Activated T-cell treated with anti-CD3 and anti-CD28 coated beads, Interleukin-2, amount 50 U/mL, for 72 hours (primary cell): ENCODE measurements around the gene METTL26. TPM values are rescaled to one million over a fixed set of nuclear protein-coding genes. Genes with fewer than 3 reads are reported as not detected.
"Not testable (repeated sequence)": the region's sequence is repeated elsewhere in the genome, so short reads cannot be mapped to it uniquely, and the experiment has no call there.

Source experiments
- ATAC-seq, 2 donors: fragments of 150-1000 bp; cut with Tn5 transposase; replicated peaks in 1 of 2; 2 replicates each; pipeline ENCODE4 v1.10.0; 2021; ENCODE audit warnings: moderate library complexity in 2 of 2, mild to moderate bottlenecking in 1 of 2
- DNase-seq, 2 donors: peaks; one replicate each; pipeline ENCODE4 v3.0.0; 2021 to 2022; ENCODE audit warnings: mixed read lengths in 1 of 2
- H3K27ac Mint-ChIP-seq: one replicate; pipeline ENCODE4 v1.8.0; 2022; ENCODE audit warnings: mild to moderate bottlenecking, moderate library complexity, mixed read lengths
- H3K27me3 Mint-ChIP-seq: one replicate; pipeline ENCODE4 v1.8.0; 2022; ENCODE audit warnings: low read depth, mixed read lengths
- H3K36me3 Mint-ChIP-seq, 2 donors: one replicate each; pipeline ENCODE4 v1.8.0; 2022; ENCODE audit warnings: mixed read lengths in 2 of 2, mild to moderate bottlenecking in 1 of 2; ENCODE audit not compliant: insufficient read depth in 2 of 2
- H3K4me1 Mint-ChIP-seq: one replicate; pipeline ENCODE4 v1.8.0; 2022; ENCODE audit warnings: low read depth, mixed read lengths
- H3K4me3 Mint-ChIP-seq, 2 donors: one replicate each; pipeline ENCODE4 v1.8.0; 2022; ENCODE audit warnings: mild to moderate bottlenecking in 2 of 2, mixed read lengths in 2 of 2, moderate library complexity in 2 of 2
- H3K9me3 Mint-ChIP-seq, 2 donors: one replicate each; pipeline ENCODE4 v1.8.0; 2022; ENCODE audit warnings: mixed read lengths in 2 of 2
- total RNA-seq, 2 donors: library from RNA; stranded (reverse); gene quantifications; one replicate each; pipeline ENCODE4 v1.2.3, GENCODE V29; 2022

METTL26 gene
- total RNA-seq, 2 donors from 2014 or later = 55.4 to 57.4 TPM

DNA sequence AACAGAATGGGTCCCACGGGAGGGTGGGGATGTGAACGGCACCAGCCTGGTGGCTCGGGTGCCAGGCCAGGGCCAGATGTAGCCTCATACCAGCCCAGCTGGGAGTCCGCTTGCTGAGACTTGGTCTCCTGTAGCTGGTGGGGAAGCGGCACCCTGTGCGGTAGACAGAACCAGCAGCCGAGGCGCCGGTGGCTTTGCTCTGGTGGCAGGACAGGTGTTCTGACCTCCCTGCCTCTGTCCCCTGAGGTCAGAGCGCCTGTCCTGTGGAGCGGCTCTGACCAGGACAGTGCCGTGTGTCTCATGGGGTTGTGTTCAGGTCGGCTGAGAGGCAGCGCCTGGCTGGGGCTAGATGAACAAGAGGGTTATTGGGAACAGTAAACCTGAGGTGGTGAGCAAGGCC is 26.1 kb downstream of the METTL26 start:
- no peaks in the 10 kb centered on the region for H3K9me3 Mint-ChIP-seq
- peaks cover 26% of the 10 kb centered on the region for H3K4me1 Mint-ChIP-seq
- no peaks in the 10 kb centered on the region for H3K27me3 Mint-ChIP-seq
- H3K36me3 Mint-ChIP-seq = peaks cover 0 to 2% of the 10 kb centered on the region in 2 donors
- DNase-seq (no peak), ATAC-seq (no peak)
- no peak overlapping the region for H3K4me3 Mint-ChIP-seq
- no peak overlapping the region for H3K27ac Mint-ChIP-seq

GRCh38 chr16:609316-609715 is 26.8 kb downstream of the METTL26 start:
- ATAC-seq = no peak
- peaks cover 29% of the 10 kb centered on the region for H3K4me1 Mint-ChIP-seq
- H3K36me3 Mint-ChIP-seq = peaks cover 0 to 2% of the 10 kb centered on the region in 2 donors
- no peak for DNase-seq
- no peak overlapping the region for H3K4me3 Mint-ChIP-seq
- no peaks in the 10 kb centered on the region for H3K9me3 Mint-ChIP-seq
- H3K27me3 Mint-ChIP-seq = no peaks in the 10 kb centered on the region
- H3K27ac Mint-ChIP-seq = no peak overlapping the region

DNA sequence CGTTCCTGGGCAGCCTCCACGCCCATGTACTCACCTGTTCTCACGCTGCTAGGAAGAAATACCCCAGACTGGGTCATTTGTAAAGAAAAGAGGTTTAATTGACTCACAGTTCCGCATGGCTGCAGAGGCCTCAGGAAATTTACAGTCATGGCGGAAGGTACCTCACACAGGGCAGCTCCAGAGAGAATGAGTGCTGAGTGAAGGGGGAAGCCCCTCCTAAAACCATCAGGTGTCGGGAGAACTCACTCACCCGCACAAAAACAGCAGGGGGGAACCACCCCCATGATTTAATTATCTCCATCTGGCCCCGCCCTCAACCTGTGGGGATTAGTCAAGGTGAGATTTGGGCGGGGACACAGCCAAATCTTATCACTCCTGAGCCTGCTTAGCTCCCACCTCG is 28.1 kb downstream of the METTL26 start:
- peak; percentile 67 to 72 for DNase-seq
- no peak overlapping the region for H3K27ac Mint-ChIP-seq
- ATAC-seq = peak; percentile 96
- H3K27me3 Mint-ChIP-seq = no peaks in the 10 kb centered on the region
- no peaks in the 10 kb centered on the region for H3K9me3 Mint-ChIP-seq
- H3K4me3 Mint-ChIP-seq = peak overlapping the region in 1 of 2 donors; percentile 37
- H3K36me3 Mint-ChIP-seq = peaks cover 0 to 2% of the 10 kb centered on the region in 2 donors
- peaks cover 33% of the 10 kb centered on the region for H3K4me1 Mint-ChIP-seq

- Mint-ChIP-seq H3K27me3 (no peaks in the 10 kb centered on the region), H3K4me1 (peaks cover 39% of the 10 kb centered on the region), H3K27ac (no peak overlapping the region), H3K9me3 (no peaks in the 10 kb centered on the region), H3K36me3 (peaks cover 0 to 2% of the 10 kb centered on the region in 2 donors), H3K4me3 (no peak overlapping the region)
- ATAC-seq = no peak
- no peak for DNase-seq
These were observed 29.3 kb downstream of the METTL26 start for GRCh38 chr16:606656-607307.

DNA sequence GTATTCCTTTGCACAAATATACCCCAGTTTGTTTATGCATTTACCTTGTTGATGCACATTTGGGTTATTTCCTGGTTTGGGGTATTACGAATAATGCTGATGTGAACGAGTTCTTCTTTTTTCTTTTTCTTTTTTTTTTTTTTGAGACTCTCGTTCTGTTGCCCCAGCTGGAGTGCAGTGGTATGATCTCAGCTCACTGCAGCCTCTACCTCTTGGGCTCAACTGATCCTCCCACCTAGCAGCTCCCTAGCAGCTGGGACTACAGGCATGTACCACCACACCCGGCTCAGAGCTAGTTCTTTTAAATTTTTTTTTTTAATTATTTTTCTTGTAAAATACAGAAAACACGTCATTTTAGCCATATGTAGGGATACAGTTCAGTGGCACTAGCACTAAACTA is 32.2 kb downstream of the METTL26 start:
- no peak for DNase-seq
- no peak overlapping the region for H3K27ac Mint-ChIP-seq

DNA sequence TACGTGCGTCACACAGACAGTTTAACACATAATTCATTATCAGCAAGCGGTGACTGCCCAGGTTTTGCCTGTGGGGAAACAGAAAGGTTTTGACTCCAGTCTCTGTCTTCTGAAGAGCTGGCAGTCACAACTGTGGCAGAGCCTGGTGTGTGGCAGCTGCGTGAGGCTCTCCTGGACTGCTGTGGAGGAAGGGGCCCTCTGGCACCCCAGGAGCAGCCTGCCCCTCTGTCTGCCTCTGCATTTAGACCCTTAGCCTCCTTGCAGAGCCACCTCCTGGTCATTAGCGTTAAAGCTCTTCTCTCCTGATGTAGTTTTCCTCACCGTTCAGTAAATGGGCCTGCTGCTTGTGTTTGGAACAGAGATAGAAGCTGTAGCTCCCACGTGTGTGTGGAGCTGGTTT is 35.3 kb downstream of the METTL26 start:
- ATAC-seq (no peak), DNase-seq (no peak)
- H3K27me3 Mint-ChIP-seq = no peaks in the 10 kb centered on the region
- peaks cover 2% of the 10 kb centered on the region in 2 donors for H3K36me3 Mint-ChIP-seq
- no peak overlapping the region for H3K4me3 Mint-ChIP-seq
- H3K4me1 Mint-ChIP-seq = peaks cover 26% of the 10 kb centered on the region
- peak overlapping the region; percentile 46 for H3K27ac Mint-ChIP-seq
- H3K9me3 Mint-ChIP-seq = no peaks in the 10 kb centered on the region

More for the DNA sequence above, 32.2 kb downstream of the METTL26 start:
- Mint-ChIP-seq H3K27me3 (no peaks in the 10 kb centered on the region), H3K36me3 (peaks cover 0 to 2% of the 10 kb centered on the region in 2 donors), H3K4me3 (no peak overlapping the region), H3K4me1 (peaks cover 35% of the 10 kb centered on the region), H3K9me3 (no peaks in the 10 kb centered on the region)
- no peak for ATAC-seq

- Mint-ChIP-seq H3K9me3 (no peaks in the 10 kb centered on the region), H3K27me3 (no peaks in the 10 kb centered on the region), H3K4me1 (peaks cover 27% of the 10 kb centered on the region), H3K4me3 (no peak overlapping the region), H3K27ac (no peak overlapping the region), H3K36me3 (peaks cover 0 to 2% of the 10 kb centered on the region in 2 donors)
- DNase-seq (no peak), ATAC-seq (no peak)
These were observed 37.0 kb downstream of the METTL26 start for GRCh38 chr16:598823-599739.

GRCh38 chr16:597655-598054 is 38.5 kb downstream of the METTL26 start:
- DNase-seq, H3K36me3 Mint-ChIP-seq, ATAC-seq, H3K4me3 Mint-ChIP-seq, H3K27me3 Mint-ChIP-seq, H3K27ac Mint-ChIP-seq, H3K9me3 Mint-ChIP-seq: not testable (repeated sequence)
- peaks cover 30% of the 10 kb centered on the region for H3K4me1 Mint-ChIP-seq

DNA sequence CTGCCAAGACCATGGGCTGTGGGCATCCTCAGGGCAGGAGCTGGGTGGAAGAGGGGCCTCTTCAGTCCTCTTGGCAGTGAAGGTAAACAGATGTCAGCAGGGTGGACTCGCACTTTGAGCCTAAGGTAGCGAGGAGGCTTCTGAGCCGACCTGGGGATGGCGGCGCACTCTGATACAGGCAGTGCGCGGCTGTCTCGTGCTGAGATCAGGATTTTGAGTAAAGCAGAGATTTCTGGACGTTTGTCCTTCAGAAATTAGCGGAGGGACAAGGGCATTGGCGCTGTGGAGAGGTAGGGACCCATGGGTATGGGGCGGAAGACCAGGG is 39.4 kb downstream of the METTL26 start:
- Mint-ChIP-seq H3K36me3 (peaks cover 0 to 2% of the 10 kb centered on the region in 2 donors), H3K9me3 (no peaks in the 10 kb centered on the region), H3K4me3 (no peak overlapping the region), H3K27me3 (no peaks in the 10 kb centered on the region), H3K27ac (no peak overlapping the region), H3K4me1 (peaks cover 38% of the 10 kb centered on the region)
- no peak for ATAC-seq
- DNase-seq = no peak

DNA sequence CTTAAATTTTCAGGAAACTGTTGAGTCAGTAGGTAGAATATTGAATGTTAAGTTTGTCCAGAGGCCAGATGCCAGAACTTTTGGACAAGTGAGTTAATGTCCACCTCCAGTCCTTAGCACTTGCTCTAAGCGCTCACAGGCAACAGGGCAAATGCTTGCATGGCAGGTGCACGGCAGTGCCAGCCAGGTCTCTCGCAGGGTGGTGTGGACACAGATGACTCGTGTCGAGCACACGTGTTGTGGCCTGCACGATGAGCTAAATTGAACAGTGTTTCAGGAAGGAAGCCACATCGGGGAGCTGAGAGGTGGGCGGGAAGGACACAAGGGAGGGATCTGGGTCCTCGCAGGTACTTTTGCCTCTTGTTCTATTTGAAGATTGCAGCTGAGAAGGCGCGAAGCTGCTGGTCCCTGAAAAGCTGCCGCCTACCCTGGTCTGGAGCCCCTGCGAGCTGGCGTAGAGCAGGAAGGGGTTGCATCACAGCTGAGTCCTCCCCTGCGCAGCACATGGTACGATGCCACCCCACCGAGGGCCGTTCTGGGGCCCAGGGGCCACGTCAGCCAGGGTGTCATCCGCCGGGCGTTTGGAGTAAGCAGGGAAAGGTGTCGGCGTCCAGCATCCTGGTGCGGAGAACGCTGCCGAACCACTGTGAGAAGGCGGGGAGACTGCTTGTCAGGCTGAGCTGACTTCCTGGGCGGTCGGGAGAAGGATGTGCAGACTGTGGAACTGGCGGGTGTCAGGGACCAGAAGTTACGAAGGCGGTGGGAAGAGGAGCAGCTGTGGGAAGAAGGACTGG is 40.0 kb downstream of the METTL26 start:
- ATAC-seq (peak in 1 of 2 donors; percentile 43), DNase-seq (no peak)
- peaks cover 0 to 2% of the 10 kb centered on the region in 2 donors for H3K36me3 Mint-ChIP-seq
- H3K4me3 Mint-ChIP-seq = no peak overlapping the region
- H3K4me1 Mint-ChIP-seq = peaks cover 43% of the 10 kb centered on the region
- H3K27me3 Mint-ChIP-seq = no peaks in the 10 kb centered on the region
- H3K9me3 Mint-ChIP-seq = no peaks in the 10 kb centered on the region
- H3K27ac Mint-ChIP-seq = no peak overlapping the region

- DNase-seq (no peak), ATAC-seq (no peak)
- Mint-ChIP-seq H3K4me1 (peaks cover 44% of the 10 kb centered on the region), H3K9me3 (no peaks in the 10 kb centered on the region), H3K27ac (no peak overlapping the region), H3K27me3 (no peaks in the 10 kb centered on the region), H3K36me3 (peaks cover 1 to 2% of the 10 kb centered on the region in 2 donors), H3K4me3 (no peak overlapping the region)
These were observed 41.0 kb downstream of the METTL26 start for GRCh38 chr16:595094-595528.

DNA sequence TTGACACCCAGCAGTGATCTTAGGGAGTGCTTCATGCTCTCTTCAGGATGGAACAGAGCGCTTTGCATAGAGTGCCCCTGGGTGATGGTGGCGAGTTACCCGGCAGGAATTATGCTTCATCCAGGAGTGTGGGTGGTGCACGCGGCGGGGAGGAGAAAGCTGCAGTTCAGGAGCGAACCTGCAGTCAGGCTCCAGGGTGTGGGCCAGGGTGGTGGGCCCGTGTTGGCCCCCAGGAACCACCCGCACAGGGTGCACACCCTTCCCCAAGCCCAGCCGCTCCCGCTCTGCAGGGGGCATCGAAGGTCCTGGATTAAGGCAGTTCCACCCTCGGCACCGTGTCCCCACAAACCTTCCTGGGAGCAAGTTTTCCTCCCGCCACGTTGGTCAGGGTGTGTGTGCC is 42.3 kb downstream of the METTL26 start:
- Mint-ChIP-seq H3K27ac (no peak overlapping the region), H3K27me3 (no peaks in the 10 kb centered on the region), H3K4me3 (no peak overlapping the region), H3K9me3 (no peaks in the 10 kb centered on the region), H3K36me3 (peaks cover 1 to 2% of the 10 kb centered on the region in 2 donors), H3K4me1 (peaks cover 44% of the 10 kb centered on the region)
- ATAC-seq (no peak), DNase-seq (no peak)

GRCh38 chr16:593406-593805 is 42.7 kb downstream of the METTL26 start:
- no peak for ATAC-seq
- Mint-ChIP-seq H3K4me1 (peaks cover 45% of the 10 kb centered on the region), H3K4me3 (no peak overlapping the region), H3K9me3 (no peaks in the 10 kb centered on the region), H3K27ac (no peak overlapping the region), H3K36me3 (peaks cover 0 to 4% of the 10 kb centered on the region in 2 donors), H3K27me3 (no peaks in the 10 kb centered on the region)
- DNase-seq = no peak
